Activated CD8-positive, alpha-beta T cell treated with anti-CD3 and anti-CD28 coated beads for 36 hours (primary cell): Measurements from ENCODE around the gene KIF6. TPM values are rescaled to one million over a fixed set of nuclear protein-coding genes. Genes with fewer than 3 reads are reported as not detected.

Source experiments
- ATAC-seq: fragments of 200-7000 bp; cut with Tn5 transposase; one replicate; pipeline ENCODE4 v1.10.0; 2021; ENCODE audit warnings: mild to moderate bottlenecking, moderate library complexity
- CTCF ChIA-PET: fragments of 350-600 bp; sonication (Branson Sonifier 250); formaldehyde crosslinking; loops from one replicate; lab custom pipeline; 2021; ENCODE audit warnings: antibody characterized with exemption; lab: Charles Lee
- POLR2A ChIA-PET: fragments of 350-600 bp; sonication (Branson Sonifier 250); formaldehyde crosslinking; loops from one replicate; lab custom pipeline; 2021; ENCODE audit warnings: antibody characterized with exemption; lab: Charles Lee
- DNase-seq: peaks from one replicate; pipeline ENCODE4 v3.0.0-alpha.2; 2020
- H3K27ac Mint-ChIP-seq: one replicate; pipeline ENCODE4 v1.8.0; 2021; ENCODE audit warnings: mild to moderate bottlenecking, mixed read lengths
- H3K27me3 Mint-ChIP-seq: one replicate; pipeline ENCODE4 v1.8.0; 2021; ENCODE audit warnings: mixed read lengths
- H3K36me3 Mint-ChIP-seq: one replicate; pipeline ENCODE4 v1.8.0; 2021; ENCODE audit warnings: low read depth, mixed read lengths
- H3K4me1 Mint-ChIP-seq: one replicate; pipeline ENCODE4 v1.8.0; 2021; ENCODE audit warnings: low read depth, mixed read lengths
- H3K4me3 Mint-ChIP-seq: one replicate; pipeline ENCODE4 v1.8.0; 2021; ENCODE audit warnings: mild to moderate bottlenecking, moderate library complexity, mixed read lengths
- H3K9me3 Mint-ChIP-seq: one replicate; pipeline ENCODE4 v1.8.0; 2021; ENCODE audit warnings: mixed read lengths
- intact Hi-C: fragments of 100-400 bp; cut with micrococcal nuclease; formaldehyde crosslinking; loops from one replicate; pipeline ENCODE4 v1.10.0; 2022
- total RNA-seq, 2 experiments: library from RNA; stranded (reverse); gene quantifications; one replicate each; pipeline ENCODE4 v1.2.3, GENCODE V29; 2021
- TF ChIP-seq, protein P1 (sequence below): fragments of 200-600 bp; IDR thresholded peaks from one replicate; pipeline ENCODE4 v1.8.0; 2022; ENCODE audit warnings: antibody characterized with exemption, mild to moderate bottlenecking

The KIF6 gene
- total RNA-seq, 2 experiments from 2014 or later: 0.13 to 0.14 TPM

- Mint-ChIP-seq H3K4me3 (no peak overlapping the region), H3K27ac (no peak overlapping the region), H3K4me1 (no peaks in the 10 kb centered on the region), H3K27me3 (no peaks in the 10 kb centered on the region), H3K36me3 (no peaks in the 10 kb centered on the region), H3K9me3 (no peaks in the 10 kb centered on the region)
- intact Hi-C loops: no loop called here
- TF ChIP-seq, protein P1, sequence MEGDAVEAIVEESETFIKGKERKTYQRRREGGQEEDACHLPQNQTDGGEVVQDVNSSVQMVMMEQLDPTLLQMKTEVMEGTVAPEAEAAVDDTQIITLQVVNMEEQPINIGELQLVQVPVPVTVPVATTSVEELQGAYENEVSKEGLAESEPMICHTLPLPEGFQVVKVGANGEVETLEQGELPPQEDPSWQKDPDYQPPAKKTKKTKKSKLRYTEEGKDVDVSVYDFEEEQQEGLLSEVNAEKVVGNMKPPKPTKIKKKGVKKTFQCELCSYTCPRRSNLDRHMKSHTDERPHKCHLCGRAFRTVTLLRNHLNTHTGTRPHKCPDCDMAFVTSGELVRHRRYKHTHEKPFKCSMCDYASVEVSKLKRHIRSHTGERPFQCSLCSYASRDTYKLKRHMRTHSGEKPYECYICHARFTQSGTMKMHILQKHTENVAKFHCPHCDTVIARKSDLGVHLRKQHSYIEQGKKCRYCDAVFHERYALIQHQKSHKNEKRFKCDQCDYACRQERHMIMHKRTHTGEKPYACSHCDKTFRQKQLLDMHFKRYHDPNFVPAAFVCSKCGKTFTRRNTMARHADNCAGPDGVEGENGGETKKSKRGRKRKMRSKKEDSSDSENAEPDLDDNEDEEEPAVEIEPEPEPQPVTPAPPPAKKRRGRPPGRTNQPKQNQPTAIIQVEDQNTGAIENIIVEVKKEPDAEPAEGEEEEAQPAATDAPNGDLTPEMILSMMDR: no peak
- ChIA-PET CTCF (no interaction called here), POLR2A (no interaction called here)
- DNase-seq: no peak
- no peak for ATAC-seq
Measured at GRCh38 chr6:39563566-39564311, 161.5 kb downstream of the KIF6 start.

DNA sequence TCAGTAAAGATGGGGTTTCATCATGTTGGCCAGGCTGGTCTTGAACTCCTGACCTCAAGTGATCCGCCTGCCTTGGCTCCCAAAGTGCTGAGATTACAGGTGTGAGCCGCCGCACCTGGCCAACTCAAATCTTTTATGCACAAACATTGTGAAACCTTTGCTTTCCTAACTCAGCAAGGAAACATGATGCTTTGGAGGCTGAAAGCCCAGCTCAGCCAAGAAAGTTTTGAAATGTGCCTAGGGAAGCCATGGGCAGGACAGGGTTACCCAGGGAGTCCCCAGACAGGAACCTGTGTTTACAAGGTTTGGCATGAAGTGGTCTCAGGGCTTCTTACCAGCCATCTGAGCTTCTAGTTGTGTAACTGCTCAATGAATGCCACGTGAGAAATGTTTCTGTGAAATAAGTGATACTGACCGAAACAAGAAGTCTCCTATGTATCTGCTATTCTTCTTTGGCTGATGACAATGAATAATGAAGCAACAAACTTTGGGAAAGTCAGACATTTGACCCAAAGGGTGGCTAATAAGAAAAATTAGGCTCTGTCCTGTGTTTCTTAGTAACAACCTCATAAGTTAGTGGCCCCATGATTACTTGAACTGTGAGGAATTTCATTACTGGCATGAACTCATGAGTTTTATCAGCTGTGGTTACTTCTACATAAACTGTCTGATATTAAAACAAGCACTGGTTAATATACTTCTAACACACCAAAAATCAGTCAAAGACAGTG is 163.5 kb downstream of the KIF6 start:
- Mint-ChIP-seq H3K27ac (no peak overlapping the region), H3K4me1 (no peaks in the 10 kb centered on the region), H3K4me3 (no peak overlapping the region), H3K27me3 (no peaks in the 10 kb centered on the region), H3K9me3 (no peaks in the 10 kb centered on the region), H3K36me3 (no peaks in the 10 kb centered on the region)
- ChIA-PET CTCF (no interaction called here), POLR2A (interaction anchor here (0.6 kb wide), 1 partner anchor 174 kb away, joined by 3 read pairs; no protein-coding TSS in a partner anchor)
- DNase-seq: no peak
- TF ChIP-seq, protein P1: no peak
- ATAC-seq: no peak
- intact Hi-C loops: no loop called here

DNA sequence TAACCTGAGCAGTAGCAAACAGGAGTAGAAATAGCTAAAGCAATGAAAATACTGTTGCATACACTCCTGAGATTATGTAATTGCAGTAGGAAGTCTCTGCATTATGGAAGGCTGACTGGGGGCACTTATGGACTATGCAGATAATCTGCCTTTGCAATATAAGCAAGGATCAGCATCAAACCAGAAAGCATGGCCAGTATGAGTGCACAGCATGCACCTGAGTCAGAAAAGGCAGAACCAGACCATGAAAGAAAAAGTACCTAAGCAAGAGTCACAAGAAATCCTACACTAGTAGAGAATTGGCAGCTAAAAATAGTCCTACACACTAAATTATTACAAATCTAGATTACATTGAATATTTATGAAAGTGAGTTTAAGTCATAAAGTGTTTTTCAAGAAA is 164.3 kb downstream of the KIF6 start:
- TF ChIP-seq, protein P1: no peak
- H3K27ac Mint-ChIP-seq: no peak overlapping the region
- no peak overlapping the region for H3K4me3 Mint-ChIP-seq
- H3K36me3 Mint-ChIP-seq: no peaks in the 10 kb centered on the region
- DNase-seq: no peak
- intact Hi-C loops: no loop called here
- no peak for ATAC-seq
- CTCF ChIA-PET: no interaction called here
- H3K9me3 Mint-ChIP-seq: no peaks in the 10 kb centered on the region
- peaks cover 2% of the 10 kb centered on the region for H3K27me3 Mint-ChIP-seq
- no peaks in the 10 kb centered on the region for H3K4me1 Mint-ChIP-seq
- POLR2A ChIA-PET: interaction anchor here (0.6 kb wide), 1 partner anchor 175 kb away, joined by 3 read pairs; no protein-coding TSS in a partner anchor

DNA sequence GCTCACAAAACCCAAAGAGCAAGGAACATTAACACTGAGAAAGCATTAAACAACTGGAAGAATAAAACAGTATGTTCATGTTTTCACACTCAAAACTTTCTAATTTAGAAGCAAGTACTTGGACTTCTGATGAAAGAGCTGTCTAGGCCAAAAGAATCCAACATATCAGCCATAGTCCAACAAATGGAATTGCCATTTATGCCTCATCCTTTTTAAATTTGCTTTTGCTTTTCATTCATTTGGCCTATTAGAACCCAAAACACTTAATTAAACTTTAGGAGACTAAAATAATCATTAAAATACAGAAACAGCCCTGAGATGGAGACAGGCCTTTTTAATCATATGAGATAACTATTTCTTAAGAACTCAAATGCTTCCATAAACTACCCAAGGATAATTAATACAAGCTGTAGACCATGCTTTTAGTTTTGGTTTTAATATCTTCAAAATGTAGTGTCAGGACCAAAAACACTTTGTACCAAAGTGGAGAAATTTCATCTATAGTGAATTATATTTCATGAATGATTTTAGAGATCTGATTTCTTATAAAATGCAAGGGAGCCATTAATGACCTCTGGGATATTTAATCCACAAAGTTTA is 166.5 kb downstream of the KIF6 start:
- H3K4me1 Mint-ChIP-seq: no peaks in the 10 kb centered on the region
- no peak overlapping the region for H3K4me3 Mint-ChIP-seq
- ATAC-seq (no peak), DNase-seq (no peak)
- peaks cover 4% of the 10 kb centered on the region for H3K27me3 Mint-ChIP-seq
- ChIA-PET CTCF (interaction anchor here (1.2 kb wide), 1 partner anchor 307 kb away, joined by 3 read pairs; no protein-coding TSS in a partner anchor), POLR2A (no interaction called here)
- intact Hi-C loops: no loop called here
- H3K27ac Mint-ChIP-seq: no peak overlapping the region
- TF ChIP-seq, protein P1: no peak
- H3K9me3 Mint-ChIP-seq: no peaks in the 10 kb centered on the region
- no peaks in the 10 kb centered on the region for H3K36me3 Mint-ChIP-seq
